H4 (cell line): Measurements from ENCODE around the gene ACKR1. TPM values are rescaled to one million over a fixed set of nuclear protein-coding genes. Genes with fewer than 3 reads are reported as not detected.
A peak's percentile ranks its signal among the peaks of the same experiment; 100 is the strongest.

Experiments used
- DNase-seq: peaks from one replicate; pipeline ENCODE4 v3.0.0-alpha.2; 2015; ENCODE audit warnings: low spot score
- total RNA-seq: library from RNA; depleted of rRNA; stranded (reverse); fragments of >200 nt; shearing (Covaris generic); gene quantifications from 2 replicates; pipeline ENCODE4 v1.2.3, GENCODE V29; 2014; rRNA removed

ACKR1 gene
- total RNA-seq = not detected in 2 replicates

- no peak for DNase-seq
These were observed at the start of gene ACKR1 for GRCh38 chr1:159204161-159205141. Gene ACKR1 (plus strand): TSS chr1:159204875. CDS start chr1:159204960, 85 bp downstream.

GRCh38 chr1:159161001-159161718 lies 43.5 kb upstream of the ACKR1 start:
- peak; percentile 82 for DNase-seq

GRCh38 chr1:159161719-159162026 lies 43.0 kb upstream of the ACKR1 start:
- DNase-seq = no peak

GRCh38 chr1:159162516-159163265 lies 42.0 kb upstream of the ACKR1 start:
- DNase-seq = no peak

GRCh38 chr1:159163614-159164228 lies 41.0 kb upstream of the ACKR1 start:
- no peak for DNase-seq

GRCh38 chr1:159168043-159168442 lies 36.6 kb upstream of the ACKR1 start:
- DNase-seq = no peak

- DNase-seq = no peak
These were observed 34.0 kb upstream of the ACKR1 start for GRCh38 chr1:159170639-159171038.

- DNase-seq = no peak
These were observed 33.4 kb upstream of the ACKR1 start, which contains the start of gene CADM3 for GRCh38 chr1:159171254-159171687. Gene CADM3 (plus strand): TSS chr1:159171615. CDS start chr1:159171766, 151 bp downstream.

GRCh38 chr1:159171688-159172501 lies 32.8 kb upstream of the ACKR1 start:
- peak; percentile 24 for DNase-seq

- peak; percentile 87 for DNase-seq
These were observed 31.9 kb upstream of the ACKR1 start for GRCh38 chr1:159172614-159173291.

GRCh38 chr1:159173320-159173719 lies 31.4 kb upstream of the ACKR1 start:
- no peak for DNase-seq

- DNase-seq = no peak
These were observed 29.1 kb upstream of the ACKR1 start for GRCh38 chr1:159175571-159175970.

GRCh38 chr1:159177272-159177907 lies 27.3 kb upstream of the ACKR1 start:
- DNase-seq = peak; percentile 69

GRCh38 chr1:159179906-159180305 lies 24.8 kb upstream of the ACKR1 start:
- DNase-seq = no peak

GRCh38 chr1:159180516-159180915 lies 24.2 kb upstream of the ACKR1 start:
- no peak for DNase-seq

GRCh38 chr1:159181328-159182024 lies 23.2 kb upstream of the ACKR1 start:
- DNase-seq = no peak

GRCh38 chr1:159184201-159184600 lies 20.5 kb upstream of the ACKR1 start:
- no peak for DNase-seq

- no peak for DNase-seq
These were observed 19.6 kb upstream of the ACKR1 start for GRCh38 chr1:159185121-159185520.

GRCh38 chr1:159187033-159187432 lies 17.6 kb upstream of the ACKR1 start:
- DNase-seq = no peak
